ENCODE data around the gene C17orf114.
"Not testable (repeated sequence)": the region's sequence is repeated elsewhere in the genome, so short reads cannot be mapped to it uniquely, and the experiment has no call there.

The C17orf114 gene

DNA sequence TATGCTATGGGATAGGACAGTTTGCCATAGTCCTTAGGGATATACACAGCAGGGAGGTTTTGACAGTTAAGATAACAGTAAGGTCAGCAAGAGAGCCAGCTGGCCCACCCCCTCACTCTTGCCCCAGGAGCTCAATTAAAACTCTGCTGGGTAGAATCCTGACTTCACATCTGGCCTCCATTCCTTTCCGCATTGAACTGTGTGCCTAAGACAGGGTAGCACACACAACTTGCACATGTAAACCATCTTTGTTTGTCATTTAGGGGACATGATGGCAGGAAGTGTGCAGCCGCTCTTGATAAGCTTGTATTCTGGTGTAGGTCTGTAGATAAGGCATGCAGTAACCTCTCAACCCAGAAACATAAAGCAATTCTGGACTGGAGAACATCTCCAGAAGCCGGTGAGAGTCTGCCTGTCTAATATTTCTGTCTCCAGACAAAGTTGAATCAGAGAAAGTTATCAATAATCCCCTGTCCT, 36.2 kb upstream of the C17orf114 start:
- H3K4me3 ChIP-seq (ENCODE audit: low read depth in 1 of 2, low read length in 2 of 2): no peak overlapping the region
- no peak overlapping the region for H3K27ac ChIP-seq (ENCODE audit: low read depth, low read length)
- no peaks in the 10 kb centered on the region for H3K9me3 ChIP-seq (ENCODE audit: low read length)
- no peaks in the 10 kb centered on the region for H3K36me3 ChIP-seq (ENCODE audit: insufficient read depth, low read length)
- H3K9ac ChIP-seq (ENCODE audit: low read length): no peak overlapping the region
- H3K4me1 ChIP-seq (ENCODE audit: insufficient read depth, low read length): peaks cover 29% of the 10 kb centered on the region
- H3K27me3 ChIP-seq (ENCODE audit: control insufficient read depth in 1 of 2, insufficient read depth in 2 of 2, low read length in 2 of 2): no peaks in the 10 kb centered on the region

DNA sequence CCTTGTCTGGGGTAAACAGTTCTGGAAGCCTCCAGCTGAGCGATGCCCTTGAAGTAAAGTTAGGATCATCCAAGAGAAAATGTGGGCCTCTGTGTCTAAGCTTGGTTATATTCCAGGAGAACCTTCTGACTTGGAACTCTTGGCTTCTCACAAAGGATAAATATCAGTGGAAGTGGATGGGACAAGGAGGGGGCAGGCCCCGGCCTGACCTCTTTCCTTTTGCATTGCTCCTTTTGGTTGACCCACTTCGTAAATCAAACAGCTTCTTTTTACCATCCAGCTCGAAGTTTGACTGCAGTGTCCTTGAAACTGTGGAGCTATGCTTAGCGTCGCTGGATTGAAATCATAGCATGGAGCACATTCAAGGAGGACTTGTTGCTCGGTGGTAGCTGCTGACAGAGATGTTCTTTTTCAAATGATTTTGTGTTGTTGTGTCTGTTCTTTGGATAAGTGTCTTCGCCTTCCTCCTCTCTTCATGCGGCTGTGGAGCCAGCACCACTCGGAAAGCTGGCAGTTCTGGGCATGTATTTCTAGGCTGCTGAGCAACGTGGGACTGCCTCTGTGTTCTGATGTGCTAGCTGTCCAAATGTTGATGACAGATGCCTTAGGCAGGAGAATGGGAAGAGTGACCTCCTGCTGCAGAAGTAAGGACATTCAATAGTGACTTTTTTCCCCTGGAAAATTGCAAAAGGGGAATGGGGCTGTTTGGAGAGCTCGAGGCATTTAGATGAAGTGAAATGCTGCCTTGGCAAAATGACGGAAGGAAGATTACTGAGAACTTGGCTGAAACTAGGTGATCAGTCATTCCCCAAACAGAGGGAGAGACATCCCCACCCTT, 35.6 kb upstream of the C17orf114 start:
- no peak overlapping the region for H3K9ac ChIP-seq (ENCODE audit: low read length)
- H3K27ac ChIP-seq (ENCODE audit: low read depth, low read length): no peak overlapping the region
- H3K27me3 ChIP-seq (ENCODE audit: control insufficient read depth in 1 of 2, insufficient read depth in 2 of 2, low read length in 2 of 2): no peaks in the 10 kb centered on the region
- H3K36me3 ChIP-seq (ENCODE audit: insufficient read depth, low read length): no peaks in the 10 kb centered on the region
- no peak overlapping the region for H3K4me3 ChIP-seq (ENCODE audit: low read depth in 1 of 2, low read length in 2 of 2)
- no peaks in the 10 kb centered on the region for H3K9me3 ChIP-seq (ENCODE audit: low read length)
- peaks cover 29% of the 10 kb centered on the region for H3K4me1 ChIP-seq (ENCODE audit: insufficient read depth, low read length)

DNA sequence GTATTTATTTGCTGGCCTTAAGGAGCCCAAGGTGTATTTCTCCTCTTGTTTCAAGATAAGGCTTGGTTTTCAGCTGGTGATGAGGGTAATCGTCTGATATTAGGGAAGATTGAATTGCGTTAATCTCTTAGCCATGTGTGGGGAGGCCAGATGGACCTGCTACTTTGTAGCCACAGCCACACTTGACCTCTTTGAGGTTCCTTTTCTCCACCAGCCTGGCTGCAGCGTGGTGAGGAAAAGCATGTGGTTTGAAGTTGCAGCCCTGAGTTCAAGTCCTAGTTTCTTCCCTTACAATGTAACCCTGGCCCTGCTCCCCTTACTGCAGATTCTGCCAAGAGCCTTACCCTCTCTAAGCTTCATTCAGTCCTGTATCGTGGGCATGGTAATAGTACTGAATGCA, 34.1 kb upstream of the C17orf114 start:
- H3K27ac ChIP-seq (ENCODE audit: low read depth, low read length): no peak overlapping the region
- H3K36me3 ChIP-seq (ENCODE audit: insufficient read depth, low read length): no peaks in the 10 kb centered on the region
- no peak overlapping the region for H3K9ac ChIP-seq (ENCODE audit: low read length)
- no peak overlapping the region for H3K4me3 ChIP-seq (ENCODE audit: low read depth in 1 of 2, low read length in 2 of 2)
- H3K9me3 ChIP-seq (ENCODE audit: low read length): no peaks in the 10 kb centered on the region
- peaks cover 29% of the 10 kb centered on the region for H3K4me1 ChIP-seq (ENCODE audit: insufficient read depth, low read length)
- no peaks in the 10 kb centered on the region for H3K27me3 ChIP-seq (ENCODE audit: control insufficient read depth in 1 of 2, insufficient read depth in 2 of 2, low read length in 2 of 2)

DNA sequence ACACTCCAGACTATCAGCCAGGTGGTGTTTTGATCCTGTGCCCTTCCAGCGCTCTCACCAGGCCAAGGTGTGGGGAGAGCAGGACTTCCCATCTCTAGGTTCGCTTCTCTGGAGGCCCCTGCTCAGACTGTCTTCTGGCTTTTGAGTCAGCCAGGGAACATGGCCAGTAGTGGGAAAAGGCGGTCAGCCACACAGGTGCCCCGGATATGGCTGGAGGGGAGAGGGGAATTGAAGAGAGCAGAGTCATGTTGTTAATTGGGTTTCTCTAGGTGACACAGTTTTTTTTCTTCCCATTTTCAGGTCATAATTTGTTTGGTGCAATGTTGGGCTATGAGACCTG, 32.5 kb upstream of the C17orf114 start:
- Histone ChIP-seq H3K36me3 (ENCODE audit: insufficient read depth, low read length) (no peaks in the 10 kb centered on the region), H3K4me3 (ENCODE audit: low read depth in 1 of 2, low read length in 2 of 2) (peak overlapping the region in 1 of 2 donors; percentile 75), H3K4me1 (ENCODE audit: insufficient read depth, low read length) (peaks cover 29% of the 10 kb centered on the region), H3K9ac (ENCODE audit: low read length) (peak overlapping the region; percentile 71), H3K27me3 (ENCODE audit: control insufficient read depth in 1 of 2, insufficient read depth in 2 of 2, low read length in 2 of 2) (no peaks in the 10 kb centered on the region), H3K27ac (ENCODE audit: low read depth, low read length) (peak overlapping the region; percentile 85), H3K9me3 (ENCODE audit: low read length) (no peaks in the 10 kb centered on the region)

DNA sequence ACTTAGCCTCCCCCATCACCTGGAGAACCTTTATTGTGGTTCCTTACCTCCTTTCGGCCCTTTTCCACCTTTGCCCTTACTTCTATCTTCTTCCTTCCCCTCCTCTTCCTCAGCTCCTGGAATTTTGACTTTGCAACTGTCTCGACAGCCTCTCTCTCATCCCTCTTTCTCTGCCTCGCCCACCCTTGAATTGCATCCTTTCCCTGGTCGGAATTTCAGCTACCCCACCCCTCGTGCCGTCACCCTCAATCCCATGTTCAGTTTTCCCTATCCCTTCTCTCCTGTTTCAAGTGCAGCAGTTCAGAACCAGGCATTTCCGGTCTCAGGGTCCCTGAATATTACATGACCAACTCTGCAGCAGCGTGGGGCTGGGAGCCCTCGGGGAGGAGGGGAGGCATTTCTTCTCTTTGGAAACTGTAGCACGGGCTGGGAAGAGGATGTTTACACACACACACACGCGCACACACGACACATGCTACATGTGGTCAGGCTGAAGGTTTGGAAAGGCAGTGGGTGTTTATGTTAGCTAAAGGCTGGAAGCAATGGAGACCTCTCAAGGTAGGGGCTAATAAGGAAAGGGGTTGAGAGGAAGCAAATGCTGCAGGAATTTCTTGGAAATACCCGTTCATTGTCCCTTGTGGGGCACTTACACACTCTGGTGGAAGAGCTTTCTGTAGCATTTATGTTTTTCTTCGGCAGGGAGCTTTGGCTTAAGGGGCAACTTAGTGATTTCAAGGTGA, 32.0 kb upstream of the C17orf114 start:
- Histone ChIP-seq H3K27ac (ENCODE audit: low read depth, low read length) (peak overlapping the region; percentile 85), H3K27me3 (ENCODE audit: control insufficient read depth in 1 of 2, insufficient read depth in 2 of 2, low read length in 2 of 2) (no peaks in the 10 kb centered on the region), H3K9me3 (ENCODE audit: low read length) (no peaks in the 10 kb centered on the region), H3K36me3 (ENCODE audit: insufficient read depth, low read length) (no peaks in the 10 kb centered on the region), H3K9ac (ENCODE audit: low read length) (peak overlapping the region; percentile 71), H3K4me1 (ENCODE audit: insufficient read depth, low read length) (peaks cover 29% of the 10 kb centered on the region), H3K4me3 (ENCODE audit: low read depth in 1 of 2, low read length in 2 of 2) (peak overlapping the region; percentile 75 to 88)

DNA sequence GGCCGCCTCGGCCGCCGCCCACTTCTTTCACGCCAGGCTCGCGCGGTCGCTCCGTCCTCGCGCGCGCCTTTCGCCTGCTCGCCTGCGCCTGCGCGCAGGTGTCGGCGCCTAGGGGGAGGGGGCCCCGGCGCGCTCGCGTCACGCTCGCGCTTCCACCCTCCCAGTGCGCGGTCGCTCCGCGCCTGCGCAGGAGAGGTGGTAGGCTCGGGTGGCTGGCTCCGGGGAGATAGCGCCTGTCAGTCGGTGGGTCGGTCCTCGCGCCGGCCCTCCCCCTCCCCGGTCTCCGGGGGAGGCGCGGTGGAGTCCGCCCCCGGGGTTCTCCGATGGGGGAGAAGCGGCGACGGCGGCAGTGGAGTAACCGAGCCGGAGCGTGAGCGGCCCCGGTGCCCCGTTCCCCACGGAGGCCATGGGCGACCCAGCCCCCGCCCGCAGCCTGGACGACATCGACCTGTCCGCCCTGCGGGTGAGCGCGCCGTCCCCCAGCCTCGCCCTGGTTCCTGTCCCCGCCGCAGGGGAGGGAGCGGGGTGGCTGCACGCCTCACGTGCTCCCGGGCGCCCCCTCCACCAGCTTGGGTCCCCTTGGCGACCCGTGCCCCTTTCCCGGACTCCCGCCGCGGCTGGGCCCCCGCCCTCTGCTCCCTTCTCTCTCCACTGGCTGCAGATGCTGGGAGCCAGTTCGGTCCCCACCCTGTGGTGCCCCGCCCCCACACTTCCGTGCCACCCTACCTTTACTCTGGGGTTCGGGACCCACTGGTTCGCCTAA, 31.2 kb upstream of the C17orf114 start, which contains the start of gene MINK1:
MINK1 (plus strand) TSS at position 163 of the 763 bp plus-strand sequence; CDS start at position 407, 244 bp downstream.
- H3K4me1 ChIP-seq (ENCODE audit: insufficient read depth, low read length): peaks cover 27% of the 10 kb centered on the region
- H3K9ac ChIP-seq (ENCODE audit: low read length): peak within 1 kb of the TSS; percentile 71
- H3K4me3 ChIP-seq (ENCODE audit: low read depth in 1 of 2, low read length in 2 of 2): peak within 1 kb of the TSS; percentile 75 to 88
- no peaks in the 10 kb centered on the region for H3K36me3 ChIP-seq (ENCODE audit: insufficient read depth, low read length)
- no peaks in the 10 kb centered on the region for H3K9me3 ChIP-seq (ENCODE audit: low read length)
- peak within 1 kb of the TSS; percentile 85 for H3K27ac ChIP-seq (ENCODE audit: low read depth, low read length)
- no peaks in the 10 kb centered on the region for H3K27me3 ChIP-seq (ENCODE audit: control insufficient read depth in 1 of 2, insufficient read depth in 2 of 2, low read length in 2 of 2)

DNA sequence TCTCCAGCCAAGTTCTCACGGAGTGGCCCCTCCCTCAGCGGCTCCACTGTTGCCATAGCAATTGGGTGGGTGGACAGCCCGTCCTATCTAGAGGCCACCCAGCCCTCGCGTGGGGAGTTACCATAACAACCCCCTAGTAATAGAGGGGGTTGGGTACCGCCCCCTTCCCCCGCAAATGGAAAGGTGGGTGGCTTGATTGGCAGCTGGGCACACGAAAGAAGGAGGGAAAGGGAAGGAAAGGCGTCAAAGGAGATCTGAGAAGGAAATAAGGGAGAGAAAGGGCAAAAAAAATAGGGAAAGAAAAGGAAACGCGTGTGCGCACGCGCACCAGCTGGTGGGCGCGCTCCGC, 30.7 kb upstream of the C17orf114 start:
- H3K36me3 ChIP-seq (ENCODE audit: insufficient read depth, low read length); H3K27me3 ChIP-seq (ENCODE audit: control insufficient read depth in 1 of 2, insufficient read depth in 2 of 2, low read length in 2 of 2); H3K9me3 ChIP-seq (ENCODE audit: low read length): not testable (repeated sequence)
- Histone ChIP-seq H3K27ac (ENCODE audit: low read depth, low read length) (peak overlapping the region; percentile 85), H3K4me3 (ENCODE audit: low read depth in 1 of 2, low read length in 2 of 2) (peak overlapping the region; percentile 75 to 88), H3K4me1 (ENCODE audit: insufficient read depth, low read length) (peaks cover 22% of the 10 kb centered on the region), H3K9ac (ENCODE audit: low read length) (peak overlapping the region; percentile 61)

DNA sequence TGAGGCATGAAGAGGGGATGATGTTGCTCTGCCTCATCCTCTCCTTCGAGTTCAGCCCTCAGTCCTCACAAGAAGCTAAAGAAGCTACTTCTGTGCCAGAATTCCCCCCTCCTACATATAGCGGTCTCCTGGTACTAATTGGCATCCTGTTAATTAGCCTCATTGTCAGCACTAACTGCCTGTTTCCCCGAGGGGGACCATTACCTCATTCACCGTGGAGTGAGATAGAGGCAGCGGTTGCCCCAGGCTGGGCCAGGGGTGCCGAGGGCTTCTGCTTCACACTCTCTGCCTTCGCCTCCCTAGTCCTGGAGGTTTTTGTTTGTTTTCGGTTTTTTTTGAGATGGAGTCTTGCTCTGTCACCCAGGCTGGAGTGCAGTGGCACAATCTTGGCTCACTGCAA, 25.3 kb upstream of the C17orf114 start:
- Histone ChIP-seq H3K9ac (ENCODE audit: low read length) (no peak overlapping the region), H3K27me3 (ENCODE audit: control insufficient read depth in 1 of 2, insufficient read depth in 2 of 2, low read length in 2 of 2) (no peaks in the 10 kb centered on the region), H3K4me3 (ENCODE audit: low read depth in 1 of 2, low read length in 2 of 2) (no peak overlapping the region), H3K9me3 (ENCODE audit: low read length) (no peaks in the 10 kb centered on the region), H3K36me3 (ENCODE audit: insufficient read depth, low read length) (no peaks in the 10 kb centered on the region), H3K4me1 (ENCODE audit: insufficient read depth, low read length) (no peaks in the 10 kb centered on the region), H3K27ac (ENCODE audit: low read depth, low read length) (no peak overlapping the region)

DNA sequence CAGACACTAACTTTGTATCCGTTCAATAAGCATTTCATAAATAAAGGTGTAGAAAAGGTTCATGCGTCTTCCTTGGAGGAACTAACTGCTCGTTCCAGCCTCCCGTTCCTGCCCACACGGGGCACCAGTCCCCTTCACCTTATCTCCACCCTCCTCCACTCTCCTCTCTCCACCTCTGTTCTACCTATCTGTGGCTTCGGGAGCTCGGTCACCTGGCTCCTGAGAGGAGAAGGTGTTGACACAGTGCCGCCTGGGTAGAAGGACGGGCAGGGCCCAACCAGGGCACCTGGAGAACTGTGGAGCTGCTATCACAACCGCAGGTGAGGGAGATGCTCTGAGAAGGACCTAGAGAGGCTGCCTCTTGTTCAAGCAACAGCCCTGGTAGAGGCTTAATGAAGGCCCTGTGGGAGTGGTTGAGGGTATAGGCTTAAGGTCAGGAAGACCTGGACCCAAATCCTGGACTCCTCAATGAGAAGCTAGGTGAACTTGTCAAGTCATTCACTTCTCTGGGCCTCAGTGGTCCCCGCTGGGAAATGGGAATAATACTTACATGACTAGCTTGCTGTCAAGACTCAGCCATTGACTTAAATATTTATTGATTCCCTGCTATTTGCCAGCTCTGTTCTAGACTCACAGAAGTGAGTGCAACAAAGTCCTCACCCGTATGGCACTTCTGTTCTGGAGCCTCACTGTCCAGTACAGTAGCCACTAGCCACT, 21.4 kb upstream of the C17orf114 start:
- H3K27ac ChIP-seq (ENCODE audit: low read depth, low read length): no peak overlapping the region
- no peak overlapping the region for H3K4me3 ChIP-seq (ENCODE audit: low read depth in 1 of 2, low read length in 2 of 2)
- H3K4me1 ChIP-seq (ENCODE audit: insufficient read depth, low read length): no peaks in the 10 kb centered on the region
- H3K27me3 ChIP-seq (ENCODE audit: control insufficient read depth in 1 of 2, insufficient read depth in 2 of 2, low read length in 2 of 2): no peaks in the 10 kb centered on the region
- peaks cover 12% of the 10 kb centered on the region for H3K36me3 ChIP-seq (ENCODE audit: insufficient read depth, low read length)
- H3K9me3 ChIP-seq (ENCODE audit: low read length): no peaks in the 10 kb centered on the region
- H3K9ac ChIP-seq (ENCODE audit: low read length): no peak overlapping the region

DNA sequence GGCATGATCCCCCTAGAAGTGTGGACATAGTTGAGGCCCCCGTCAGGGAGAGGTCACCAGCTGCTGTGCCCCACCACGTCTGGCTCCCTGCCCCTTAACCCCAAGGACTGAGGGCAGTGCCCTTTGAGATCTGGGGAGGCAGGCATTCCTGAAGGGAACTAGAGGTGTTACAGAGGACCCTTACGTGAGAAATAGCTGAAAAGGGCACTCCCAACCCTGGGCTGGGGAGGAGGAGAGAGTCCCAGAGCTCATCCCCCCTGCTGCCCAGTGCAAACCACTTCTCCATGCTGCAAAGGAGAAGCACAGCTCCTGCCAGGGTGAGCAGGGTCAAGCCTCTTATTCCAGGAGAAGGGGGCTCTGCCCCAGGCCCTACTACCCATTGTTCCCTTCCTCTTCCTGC, 20.7 kb upstream of the C17orf114 start:
- peaks cover 15% of the 10 kb centered on the region for H3K36me3 ChIP-seq (ENCODE audit: insufficient read depth, low read length)
- H3K9ac ChIP-seq (ENCODE audit: low read length): no peak overlapping the region
- H3K27me3 ChIP-seq (ENCODE audit: control insufficient read depth in 1 of 2, insufficient read depth in 2 of 2, low read length in 2 of 2): no peaks in the 10 kb centered on the region
- H3K4me1 ChIP-seq (ENCODE audit: insufficient read depth, low read length): no peaks in the 10 kb centered on the region
- no peak overlapping the region for H3K27ac ChIP-seq (ENCODE audit: low read depth, low read length)
- no peak overlapping the region for H3K4me3 ChIP-seq (ENCODE audit: low read depth in 1 of 2, low read length in 2 of 2)
- no peaks in the 10 kb centered on the region for H3K9me3 ChIP-seq (ENCODE audit: low read length)

DNA sequence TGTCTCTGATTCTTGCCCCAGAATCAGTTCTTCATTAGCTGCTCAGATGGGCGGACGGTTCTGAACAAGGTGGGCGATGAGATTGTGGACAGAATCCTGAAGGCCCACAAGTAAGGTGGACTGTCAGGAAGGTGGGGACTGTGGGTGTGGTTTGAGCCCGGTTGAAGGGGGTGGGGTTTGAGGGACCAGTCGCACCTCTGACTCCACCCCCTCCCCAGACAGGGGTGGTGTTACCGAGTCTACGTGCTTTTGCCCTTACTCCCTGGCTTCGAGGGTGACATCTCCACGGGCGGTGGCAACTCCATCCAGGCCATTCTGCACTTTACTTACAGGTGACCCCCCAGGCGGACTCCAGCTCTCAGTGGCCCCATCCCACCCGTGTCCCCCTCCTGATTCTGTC, 16.1 kb upstream of the C17orf114 start:
- Histone ChIP-seq H3K36me3 (ENCODE audit: insufficient read depth, low read length) (peaks cover 34% of the 10 kb centered on the region), H3K4me1 (ENCODE audit: insufficient read depth, low read length) (no peaks in the 10 kb centered on the region), H3K4me3 (ENCODE audit: low read depth in 1 of 2, low read length in 2 of 2) (no peak overlapping the region), H3K27me3 (ENCODE audit: control insufficient read depth in 1 of 2, insufficient read depth in 2 of 2, low read length in 2 of 2) (no peaks in the 10 kb centered on the region), H3K9ac (ENCODE audit: low read length) (no peak overlapping the region), H3K9me3 (ENCODE audit: low read length) (no peaks in the 10 kb centered on the region), H3K27ac (ENCODE audit: low read depth, low read length) (no peak overlapping the region)
